Measurements from ENCODE around the gene PRKG1. TPM values are rescaled to one million over a fixed set of nuclear protein-coding genes. Genes with fewer than 3 reads are reported as not detected.

Gene PRKG1
- polyA plus RNA-seq, 1 donor (not counting 4 experiments of a cell fraction or from before 2014, with no cell fraction given), result 0.24 TPM

- no peak for DNase-seq (ENCODE audit: low read depth, low spot score)
- no peak overlapping the region for H3K4me2 ChIP-seq (ENCODE audit: control insufficient read depth, extremely low read depth, insufficient read depth, low read depth, low read length)
- no peaks in the 10 kb centered on the region for H3K9me3 ChIP-seq (ENCODE audit: control insufficient read depth, low read depth, low read length)
- peaks cover 6% of the 10 kb centered on the region for H3K27me3 ChIP-seq (ENCODE audit: control insufficient read depth, extremely low read depth, insufficient read depth, low read length)
- dilution Hi-C loops (cut with MboI; ENCODE audit: extremely low pct_ligation_motif_present, low sequenced_read_pairs), result no loop called here
- no peaks in the 10 kb centered on the region for H3K36me3 ChIP-seq (ENCODE audit: control insufficient read depth in 2 of 2, extremely low read depth in 1 of 2, insufficient read depth in 2 of 2, low read length in 2 of 2)
- H3K9me1 ChIP-seq (ENCODE audit: control insufficient read depth, extremely low read depth, insufficient read depth, low read length), result no peaks in the 10 kb centered on the region
- H3K4me1 ChIP-seq (ENCODE audit: control insufficient read depth, extremely low read depth, insufficient read depth, low read length), result no peaks in the 10 kb centered on the region
- no peak overlapping the region for H3K27ac ChIP-seq (ENCODE audit: control insufficient read depth, insufficient read depth, low read length)
- H3K4me3 ChIP-seq (ENCODE audit: control insufficient read depth in 2 of 3, extremely low read depth in 1 of 3, insufficient read depth in 2 of 3, low read depth in 1 of 3, low read length in 3 of 3), result no peak overlapping the region
- H4K20me1 ChIP-seq (ENCODE audit: control insufficient read depth, extremely low read depth, insufficient read depth, low read length), result no peaks in the 10 kb centered on the region
- TF ChIP-seq EZH2 (IDR thresholded peaks at IDR 0.05; ENCODE audit: low read length), result no peak
- TF ChIP-seq CTCF (optimal IDR thresholded peaks at IDR 0.05 in 1 of 3, IDR thresholded peaks at IDR 0.05 in 1 of 3, conservative IDR thresholded peaks at IDR 0.05 in 1 of 3; ENCODE audit: extremely low read depth in 1 of 3, insufficient read depth in 2 of 3, low read length in 3 of 3), result no peak
- no peaks in the 10 kb centered on the region for H3K79me2 ChIP-seq (ENCODE audit: control insufficient read depth, insufficient read depth, low read length)
- FAIRE-seq, result no peak
- no peak overlapping the region for H3K9ac ChIP-seq (ENCODE audit: control insufficient read depth, extremely low read depth, insufficient read depth, low read length)
- no peak overlapping the region for H2AFZ ChIP-seq (ENCODE audit: control insufficient read depth, low read length)
These were observed 16.4 kb upstream of the PRKG1 start for GRCh38 chr10:51057925-51058324.

DNA sequence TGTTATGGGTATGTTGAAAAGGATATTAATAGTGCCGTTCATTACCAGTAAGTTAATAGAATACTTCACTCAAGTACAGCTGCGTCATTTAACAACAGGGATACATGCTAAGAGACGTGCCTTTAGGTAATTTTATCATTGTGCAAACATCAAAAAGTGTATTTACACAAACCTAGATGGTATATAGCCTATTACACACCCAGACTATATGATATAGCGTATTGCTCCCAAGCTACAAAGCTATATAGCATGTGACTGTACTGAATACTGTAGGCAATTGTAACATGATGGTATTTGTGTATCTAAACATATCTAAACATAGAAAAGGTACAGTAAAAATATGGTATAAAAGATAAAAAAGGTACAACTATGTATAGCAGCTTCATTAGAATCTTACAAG lies 11.1 kb upstream of the PRKG1 start:
- Histone ChIP-seq H3K9me3 (ENCODE audit: control insufficient read depth, low read depth, low read length) (no peaks in the 10 kb centered on the region), H3K9ac (ENCODE audit: control insufficient read depth, extremely low read depth, insufficient read depth, low read length) (no peak overlapping the region), H3K27ac (ENCODE audit: control insufficient read depth, insufficient read depth, low read length) (no peak overlapping the region), H3K79me2 (ENCODE audit: control insufficient read depth, insufficient read depth, low read length) (no peaks in the 10 kb centered on the region), H3K9me1 (ENCODE audit: control insufficient read depth, extremely low read depth, insufficient read depth, low read length) (no peaks in the 10 kb centered on the region), H3K4me3 (ENCODE audit: control insufficient read depth in 2 of 3, extremely low read depth in 1 of 3, insufficient read depth in 2 of 3, low read depth in 1 of 3, low read length in 3 of 3) (no peak overlapping the region), H3K4me2 (ENCODE audit: control insufficient read depth, extremely low read depth, insufficient read depth, low read depth, low read length) (no peak overlapping the region), H4K20me1 (ENCODE audit: control insufficient read depth, extremely low read depth, insufficient read depth, low read length) (no peaks in the 10 kb centered on the region), H3K4me1 (ENCODE audit: control insufficient read depth, extremely low read depth, insufficient read depth, low read length) (no peaks in the 10 kb centered on the region), H2AFZ (ENCODE audit: control insufficient read depth, low read length) (no peak overlapping the region), H3K27me3 (ENCODE audit: control insufficient read depth, extremely low read depth, insufficient read depth, low read length) (no peaks in the 10 kb centered on the region), H3K36me3 (ENCODE audit: control insufficient read depth in 2 of 2, extremely low read depth in 1 of 2, insufficient read depth in 2 of 2, low read length in 2 of 2) (no peaks in the 10 kb centered on the region)
- dilution Hi-C loops (cut with MboI; ENCODE audit: extremely low pct_ligation_motif_present, low sequenced_read_pairs), result no loop called here
- DNase-seq (ENCODE audit: low read depth, low spot score) (no peak), FAIRE-seq (no peak)
- TF ChIP-seq CTCF (optimal IDR thresholded peaks at IDR 0.05 in 1 of 3, IDR thresholded peaks at IDR 0.05 in 1 of 3, conservative IDR thresholded peaks at IDR 0.05 in 1 of 3; ENCODE audit: extremely low read depth in 1 of 3, insufficient read depth in 2 of 3, low read length in 3 of 3) (no peak), EZH2 (IDR thresholded peaks at IDR 0.05; ENCODE audit: low read length) (no peak)

Measured in keratinocyte (primary cell).